Natural killer cell treated with Interleukin-12 subunit alpha and Interleukin-12 subunit beta and Interleukin-15 and Interleukin-18, amount 100 ng/mL, for 72 hours (primary cell): ENCODE results near the gene SPATA31E1. TPM values are rescaled to one million over a fixed set of nuclear protein-coding genes. Genes with fewer than 3 reads are reported as not detected.
A peak's percentile ranks its signal among the peaks of the same experiment; 100 is the strongest.

Experiments used
- ATAC-seq, 2 donors: fragments of 150-1000 bp; cut with Tn5 transposase in 1 of 2; sonication (Bioruptor Pico), chemical (Tn5 transposase) in 1 of 2; 2 replicates each; pipeline ENCODE4 v1.10.0; 2021
- DNase-seq: peaks from one replicate; pipeline ENCODE4 v3.0.0; 2022; ENCODE audit warnings: low spot score
- H3K27ac Mint-ChIP-seq, 2 donors: 1 replicate in 1 of 2; 2 replicates in 1 of 2; pipeline ENCODE4 v1.8.0; 2022; ENCODE audit warnings: mixed read lengths in 2 of 2, mild to moderate bottlenecking in 1 of 2, moderate library complexity in 1 of 2
- H3K27me3 Mint-ChIP-seq, 2 donors: 1 replicate in 1 of 2; 2 replicates in 1 of 2; pipeline ENCODE4 v1.8.0; 2022; ENCODE audit warnings: mixed read lengths in 2 of 2
- H3K36me3 Mint-ChIP-seq: one replicate; pipeline ENCODE4 v1.8.0; 2022; ENCODE audit warnings: mixed read lengths
- H3K4me1 Mint-ChIP-seq, 2 donors: 1 replicate in 1 of 2; 2 replicates in 1 of 2; pipeline ENCODE4 v1.8.0; 2022; ENCODE audit warnings: low read depth in 2 of 2, mixed read lengths in 2 of 2, mild to moderate bottlenecking in 1 of 2
- H3K4me3 Mint-ChIP-seq: one replicate; pipeline ENCODE4 v1.8.0; 2022; ENCODE audit warnings: mixed read lengths
- H3K9me3 Mint-ChIP-seq: 2 replicates; pipeline ENCODE4 v1.8.0; 2022; ENCODE audit warnings: mixed read lengths
- total RNA-seq, 2 donors: library from RNA; stranded (reverse); gene quantifications; one replicate each; pipeline ENCODE4 v1.2.3, GENCODE V29; 2022

SPATA31E1 gene
- total RNA-seq, 2 donors from 2014 or later, result not detected

DNA sequence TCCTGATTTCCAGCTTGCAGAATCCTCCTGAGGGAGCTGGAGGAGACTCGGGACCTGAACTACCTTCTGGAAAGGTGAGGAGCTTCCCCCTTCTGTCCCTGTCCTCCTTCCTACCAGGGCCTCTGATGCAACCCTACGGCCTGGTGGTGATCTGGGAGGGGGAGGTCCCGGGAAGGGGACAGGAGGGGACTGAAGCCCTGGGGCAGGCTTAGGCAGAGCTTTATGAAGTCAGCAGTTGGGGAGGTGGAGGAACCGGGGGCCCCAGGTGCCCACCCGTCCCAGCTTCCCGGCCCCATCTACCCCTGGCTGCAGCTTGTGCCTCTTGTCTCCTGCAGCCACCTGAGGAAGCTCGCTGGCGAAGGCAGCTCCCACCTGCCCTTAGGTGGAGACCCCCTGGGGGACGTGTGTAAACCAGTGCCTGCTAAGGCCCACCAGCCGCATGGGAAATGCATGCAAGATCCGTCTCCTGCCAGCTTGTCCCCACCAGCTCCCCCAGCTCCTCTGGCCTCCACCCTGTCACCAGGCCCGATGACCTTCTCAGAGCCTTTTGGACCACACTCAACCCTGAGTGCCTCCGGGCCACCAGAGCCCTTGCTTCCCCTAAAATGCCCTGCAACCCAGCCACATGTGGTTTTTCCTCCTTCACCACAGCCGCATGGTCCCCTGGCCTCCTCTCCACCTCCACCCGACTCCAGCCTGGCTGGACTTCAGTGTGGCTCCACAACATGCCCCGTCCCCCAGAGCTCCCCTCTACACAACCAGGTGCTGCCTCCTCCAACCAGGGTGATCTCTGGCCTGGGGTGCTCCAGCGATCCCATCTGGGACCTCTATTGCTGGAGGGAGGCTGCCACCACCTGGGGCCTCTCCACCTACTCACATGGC lies 2.1 kb downstream of the SPATA31E1 start:
- Mint-ChIP-seq H3K4me3 (no peak overlapping the region), H3K36me3 (no peaks in the 10 kb centered on the region), H3K4me1 (no peaks in the 10 kb centered on the region), H3K27me3 (peaks cover 4 to 6% of the 10 kb centered on the region in 2 donors), H3K9me3 (no peaks in the 10 kb centered on the region), H3K27ac (no peak overlapping the region)
- ATAC-seq, result no peak
- DNase-seq, result no peak

GRCh38 chr9:87885484-87886189 lies 3.0 kb downstream of the SPATA31E1 start:
- DNase-seq (no peak), ATAC-seq (no peak)
- H3K27me3 Mint-ChIP-seq, result peaks cover 4 to 8% of the 10 kb centered on the region in 2 donors
- no peak overlapping the region for H3K27ac Mint-ChIP-seq
- H3K4me1 Mint-ChIP-seq, result no peaks in the 10 kb centered on the region
- H3K36me3 Mint-ChIP-seq, result no peaks in the 10 kb centered on the region
- no peaks in the 10 kb centered on the region for H3K9me3 Mint-ChIP-seq
- H3K4me3 Mint-ChIP-seq, result no peak overlapping the region

GRCh38 chr9:87886210-87886932 lies 3.7 kb downstream of the SPATA31E1 start:
- no peak overlapping the region for H3K4me3 Mint-ChIP-seq
- no peaks in the 10 kb centered on the region for H3K9me3 Mint-ChIP-seq
- H3K4me1 Mint-ChIP-seq, result no peaks in the 10 kb centered on the region
- no peak overlapping the region for H3K27ac Mint-ChIP-seq
- no peaks in the 10 kb centered on the region for H3K36me3 Mint-ChIP-seq
- no peak for DNase-seq
- ATAC-seq, result no peak
- peaks cover 5 to 9% of the 10 kb centered on the region in 2 donors for H3K27me3 Mint-ChIP-seq

GRCh38 chr9:87886933-87887505 lies 4.3 kb downstream of the SPATA31E1 start:
- Mint-ChIP-seq H3K36me3 (no peaks in the 10 kb centered on the region), H3K4me3 (no peak overlapping the region), H3K4me1 (no peaks in the 10 kb centered on the region), H3K9me3 (no peaks in the 10 kb centered on the region), H3K27ac (no peak overlapping the region), H3K27me3 (peaks cover 3 to 9% of the 10 kb centered on the region in 2 donors)
- ATAC-seq (no peak), DNase-seq (no peak)

DNA sequence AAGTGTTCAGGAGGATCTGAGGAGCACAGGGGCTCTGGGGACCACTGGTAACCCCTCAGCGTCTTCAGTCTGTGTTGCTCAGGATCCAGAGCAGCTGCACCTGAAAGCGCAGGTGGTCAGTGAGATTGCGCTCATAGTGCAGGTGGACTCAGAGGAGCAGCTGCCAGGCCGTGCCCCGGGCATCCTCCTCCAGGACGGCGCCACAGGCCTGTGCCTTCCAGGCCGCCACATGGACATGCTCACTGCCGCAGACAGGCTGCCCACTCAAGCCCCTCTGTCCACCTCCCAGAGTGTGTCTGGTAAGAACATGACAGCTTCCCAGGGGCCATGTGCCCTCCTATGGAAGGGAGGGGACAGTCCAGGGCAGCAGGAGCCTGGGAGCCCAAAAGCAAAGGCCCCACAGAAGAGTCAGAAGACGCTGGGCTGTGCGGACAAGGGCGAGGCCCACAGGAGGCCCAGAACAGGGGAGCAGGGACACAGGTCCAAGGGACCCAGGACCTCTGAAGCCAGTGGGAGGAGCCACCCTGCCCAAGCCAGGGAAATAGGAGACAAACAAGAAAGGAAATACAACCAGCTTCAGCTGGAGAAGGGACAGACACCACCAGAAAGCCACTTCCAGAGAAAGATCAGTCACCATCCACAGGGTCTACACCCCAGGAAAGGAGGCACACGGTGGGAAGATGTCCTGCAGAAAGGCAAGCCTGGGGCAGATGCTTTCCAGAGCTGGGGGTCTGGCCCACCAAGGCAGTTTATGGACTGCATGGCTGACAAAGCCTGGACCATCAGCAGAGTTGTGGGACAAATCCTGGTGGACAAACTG lies 5.2 kb downstream of the SPATA31E1 start:
- no peak overlapping the region for H3K4me3 Mint-ChIP-seq
- ATAC-seq, result peak in 1 of 2 donors; percentile 18
- no peak overlapping the region for H3K27ac Mint-ChIP-seq
- H3K9me3 Mint-ChIP-seq, result no peaks in the 10 kb centered on the region
- no peak for DNase-seq
- H3K27me3 Mint-ChIP-seq, result peaks cover 3 to 9% of the 10 kb centered on the region in 2 donors
- H3K4me1 Mint-ChIP-seq, result no peaks in the 10 kb centered on the region
- H3K36me3 Mint-ChIP-seq, result no peaks in the 10 kb centered on the region

- Mint-ChIP-seq H3K9me3 (no peaks in the 10 kb centered on the region), H3K36me3 (no peaks in the 10 kb centered on the region), H3K27me3 (peaks cover 5 to 13% of the 10 kb centered on the region in 2 donors), H3K27ac (no peak overlapping the region), H3K4me3 (no peak overlapping the region), H3K4me1 (no peaks in the 10 kb centered on the region)
- ATAC-seq (no peak), DNase-seq (no peak)
Measured at GRCh38 chr9:87888501-87888900, 5.8 kb downstream of the SPATA31E1 start.

GRCh38 chr9:87889065-87889881 lies 6.6 kb downstream of the SPATA31E1 start:
- Mint-ChIP-seq H3K4me1 (no peaks in the 10 kb centered on the region), H3K4me3 (no peak overlapping the region), H3K9me3 (no peaks in the 10 kb centered on the region), H3K36me3 (no peaks in the 10 kb centered on the region), H3K27ac (no peak overlapping the region), H3K27me3 (peaks cover 10 to 21% of the 10 kb centered on the region in 2 donors)
- DNase-seq, result no peak
- ATAC-seq, result peak in 1 of 2 donors; percentile 26

DNA sequence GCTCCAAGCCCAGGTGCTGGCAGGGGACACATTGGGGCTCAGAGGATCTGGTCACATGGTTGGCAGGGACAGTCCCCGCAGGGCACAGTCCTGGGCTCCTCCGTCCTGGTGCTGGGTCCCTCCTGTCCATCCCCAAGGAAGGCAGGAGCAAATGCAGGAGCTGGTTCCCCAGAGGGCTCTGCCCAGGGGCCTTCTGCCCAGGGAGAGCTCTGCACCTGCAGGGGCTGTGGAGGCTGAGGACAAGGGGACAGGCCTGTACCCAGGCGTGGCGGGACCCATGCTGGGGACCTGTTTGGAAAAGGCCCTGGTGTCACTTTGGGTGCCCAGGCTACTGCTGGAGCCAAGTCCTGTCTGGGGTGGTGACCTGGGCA lies 7.2 kb downstream of the SPATA31E1 start:
- no peak overlapping the region for H3K4me3 Mint-ChIP-seq
- no peaks in the 10 kb centered on the region for H3K4me1 Mint-ChIP-seq
- DNase-seq (no peak), ATAC-seq (peak in 1 of 2 donors; percentile 51)
- no peaks in the 10 kb centered on the region for H3K36me3 Mint-ChIP-seq
- no peak overlapping the region for H3K27ac Mint-ChIP-seq
- no peaks in the 10 kb centered on the region for H3K9me3 Mint-ChIP-seq
- H3K27me3 Mint-ChIP-seq, result peaks cover 10 to 27% of the 10 kb centered on the region in 2 donors

DNA sequence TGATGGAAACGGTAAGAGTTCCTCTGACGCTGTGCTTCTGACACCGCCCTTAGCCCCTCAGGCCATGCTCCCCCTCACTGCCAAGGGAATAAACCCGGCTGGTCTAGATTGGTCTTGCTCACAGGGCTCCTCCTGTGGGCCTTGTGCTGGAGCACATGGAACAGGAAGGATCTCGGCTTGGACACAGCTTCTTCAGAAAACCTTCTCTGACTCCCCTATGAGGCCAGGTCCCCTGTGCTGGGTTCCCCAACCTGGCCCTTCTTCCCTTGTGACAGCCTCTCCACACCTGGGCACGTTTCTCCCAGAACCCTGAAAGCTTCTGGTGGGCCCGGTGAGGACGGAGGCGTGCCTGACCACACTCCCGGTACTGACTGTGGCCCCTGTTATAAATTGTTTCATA lies 8.2 kb downstream of the SPATA31E1 start:
- Mint-ChIP-seq H3K27me3 (peaks cover 10 to 27% of the 10 kb centered on the region in 2 donors), H3K4me1 (no peaks in the 10 kb centered on the region), H3K4me3 (no peak overlapping the region), H3K36me3 (no peaks in the 10 kb centered on the region), H3K9me3 (no peaks in the 10 kb centered on the region), H3K27ac (no peak overlapping the region)
- DNase-seq (no peak), ATAC-seq (no peak)

- no peak for ATAC-seq
- DNase-seq, result no peak
- Mint-ChIP-seq H3K4me1 (no peaks in the 10 kb centered on the region), H3K9me3 (no peaks in the 10 kb centered on the region), H3K4me3 (no peak overlapping the region), H3K27me3 (peaks cover 10 to 27% of the 10 kb centered on the region in 2 donors), H3K36me3 (no peaks in the 10 kb centered on the region), H3K27ac (no peak overlapping the region)
Measured at GRCh38 chr9:87891754-87892153, 9.1 kb downstream of the SPATA31E1 start.

GRCh38 chr9:87892956-87893355 lies 10.3 kb downstream of the SPATA31E1 start:
- DNase-seq (no peak), ATAC-seq (no peak)
- peaks cover 17 to 35% of the 10 kb centered on the region in 2 donors for H3K27me3 Mint-ChIP-seq
- no peak overlapping the region for H3K27ac Mint-ChIP-seq
- no peaks in the 10 kb centered on the region for H3K4me1 Mint-ChIP-seq
- H3K9me3 Mint-ChIP-seq, result peaks cover 3% of the 10 kb centered on the region
- no peak overlapping the region for H3K4me3 Mint-ChIP-seq
- H3K36me3 Mint-ChIP-seq, result no peaks in the 10 kb centered on the region

GRCh38 chr9:87894998-87895625 lies 12.4 kb downstream of the SPATA31E1 start:
- H3K4me3 Mint-ChIP-seq, result no peak overlapping the region
- H3K27me3 Mint-ChIP-seq, result peaks cover 25 to 55% of the 10 kb centered on the region in 2 donors
- DNase-seq (no peak), ATAC-seq (no peak)
- H3K4me1 Mint-ChIP-seq, result no peaks in the 10 kb centered on the region
- H3K27ac Mint-ChIP-seq, result no peak overlapping the region
- peaks cover 3% of the 10 kb centered on the region for H3K9me3 Mint-ChIP-seq
- no peaks in the 10 kb centered on the region for H3K36me3 Mint-ChIP-seq
